Epidermal melanocyte (primary cell): ENCODE measurements around the gene EMX1.
A peak's percentile ranks its signal among the peaks of the same experiment; 100 is the strongest.

ENCODE experiments used
- DNase-seq: peaks from one replicate; pipeline ENCODE4 v3.0.0; 2011; ENCODE audit warnings: low spot score; ENCODE audit not compliant: insufficient read length

The EMX1 gene

GRCh38 chr2:72917138-72917876 lies at the start of gene EMX1:
Gene EMX1, plus strand, starts transcription at chr2:72917519. Its CDS starts 334 bp downstream, at chr2:72917853.
- no peak for DNase-seq

GRCh38 chr2:72871060-72871459 lies 46.3 kb upstream of the EMX1 start:
- DNase-seq = no peak

GRCh38 chr2:72871880-72872279 lies 45.4 kb upstream of the EMX1 start:
- no peak for DNase-seq

GRCh38 chr2:72883356-72883962 lies 33.9 kb upstream of the EMX1 start:
- peak; percentile 66 for DNase-seq

- no peak for DNase-seq
These were observed 30.8 kb upstream of the EMX1 start for GRCh38 chr2:72886505-72887031.

GRCh38 chr2:72887032-72887739 lies 30.1 kb upstream of the EMX1 start, which contains the start of gene SPR:
Gene SPR, plus strand, starts transcription at chr2:72887408. Its CDS starts 25 bp downstream, at chr2:72887433.
- DNase-seq = peak; percentile 38

GRCh38 chr2:72887740-72888437 lies 29.4 kb upstream of the EMX1 start:
- DNase-seq = peak; percentile 72

- DNase-seq = no peak
These were observed 28.7 kb upstream of the EMX1 start for GRCh38 chr2:72888438-72889202.

- DNase-seq = no peak
These were observed 27.3 kb upstream of the EMX1 start for GRCh38 chr2:72889991-72890390.

- no peak for DNase-seq
These were observed 26.1 kb upstream of the EMX1 start for GRCh38 chr2:72891091-72891818.

- no peak for DNase-seq
These were observed 24.7 kb upstream of the EMX1 start for GRCh38 chr2:72892506-72893173.

GRCh38 chr2:72893594-72894319 lies 23.6 kb upstream of the EMX1 start:
- DNase-seq = no peak

GRCh38 chr2:72894514-72894913 lies 22.8 kb upstream of the EMX1 start:
- DNase-seq = no peak

GRCh38 chr2:72895154-72895553 lies 22.2 kb upstream of the EMX1 start:
- DNase-seq = no peak

GRCh38 chr2:72895759-72896281 lies 21.5 kb upstream of the EMX1 start:
- no peak for DNase-seq

GRCh38 chr2:72896446-72896845 lies 20.9 kb upstream of the EMX1 start:
- no peak for DNase-seq

- DNase-seq = no peak
These were observed 19.3 kb upstream of the EMX1 start for GRCh38 chr2:72897785-72898584.

GRCh38 chr2:72898585-72898906 lies 18.8 kb upstream of the EMX1 start:
- DNase-seq = no peak
